GM23338 (cell line): ENCODE results near the gene LRFN4. TPM values are rescaled to one million over a fixed set of nuclear protein-coding genes. Genes with fewer than 3 reads are reported as not detected.

Experiments used
- ATAC-seq: fragments of 200-7000 bp; cut with Tn5 transposase; 3 replicates; pipeline ENCODE4 v1.9.1; 2020
- DNase-seq: peaks from one replicate; pipeline ENCODE4 v3.0.0-alpha.2; 2015; ENCODE audit warnings: low spot score
- H2AFZ ChIP-seq: fragments of 200-600 bp; sonication (generic); 2 replicates; pipeline ENCODE4 v1.8.0; 2016; ENCODE audit warnings: antibody characterized with exemption, mild to moderate bottlenecking, moderate library complexity
- H3F3A ChIP-seq: fragments of 200-600 bp; sonication (generic); replicated peaks from 2 replicates; pipeline ENCODE4 v1.8.0; 2017; ENCODE audit warnings: antibody characterized with exemption, mixed run types, low read depth
- H3K27ac ChIP-seq: fragments of 200-600 bp; sonication (generic); 2 replicates; pipeline ENCODE4 v1.6.1; 2016; ENCODE audit warnings: low read depth
- H3K27me3 ChIP-seq: fragments of 200-600 bp; sonication (generic); 2 replicates; pipeline ENCODE4 v1.8.0; 2016; ENCODE audit warnings: mild to moderate bottlenecking, mixed run types, moderate library complexity; ENCODE audit not compliant: insufficient read depth
- H3K36me3 ChIP-seq: fragments of 200-600 bp; sonication (generic); 2 replicates; pipeline ENCODE4 v1.8.0; 2016; ENCODE audit warnings: mild to moderate bottlenecking; ENCODE audit not compliant: insufficient read depth
- H3K4me1 ChIP-seq: fragments of 200-600 bp; sonication (generic); 2 replicates; pipeline ENCODE4 v1.8.0; 2016; ENCODE audit warnings: mild to moderate bottlenecking, moderate library complexity; ENCODE audit not compliant: insufficient read depth
- H3K4me2 ChIP-seq: fragments of 200-600 bp; sonication (generic); 2 replicates; pipeline ENCODE4 v1.7.1; 2017; ENCODE audit warnings: mixed run types
- H3K4me3 ChIP-seq: fragments of 200-600 bp; sonication (generic); 2 replicates; pipeline ENCODE4 v1.6.1; 2016; ENCODE audit warnings: mixed run types
- H3K79me2 ChIP-seq: fragments of 200-600 bp; sonication (generic); replicated peaks from 2 replicates; pipeline ENCODE4 v1.8.0; 2017; ENCODE audit warnings: mild to moderate bottlenecking; ENCODE audit not compliant: insufficient read depth
- H3K9me2 ChIP-seq: fragments of 200-600 bp; sonication (generic); 2 replicates; pipeline ENCODE4 v1.8.0; 2017; ENCODE audit not compliant: insufficient read depth
- H4K20me1 ChIP-seq: fragments of 200-600 bp; sonication (generic); replicated peaks from 2 replicates; pipeline ENCODE4 v1.8.0; 2017; ENCODE audit warnings: mild to moderate bottlenecking; ENCODE audit not compliant: insufficient read depth
- H3K27ac Mint-ChIP-seq: 2 replicates; pipeline ENCODE4 v1.8.0; 2020; ENCODE audit warnings: inconsistent platforms, mild to moderate bottlenecking, moderate library complexity, mixed read lengths
- H3K27me3 Mint-ChIP-seq: 3 replicates; pipeline ENCODE4 v1.8.0; 2022; ENCODE audit warnings: low read depth, mild to moderate bottlenecking, moderate library complexity, mixed read lengths, inconsistent platforms; ENCODE audit not compliant: insufficient read depth, poor library complexity
- H3K36me3 Mint-ChIP-seq: 3 replicates; pipeline ENCODE4 v1.8.0; 2021; ENCODE audit warnings: low read depth, mild to moderate bottlenecking, inconsistent platforms, moderate library complexity, mixed read lengths
- H3K4me1 Mint-ChIP-seq: 3 replicates; pipeline ENCODE4 v1.8.0; 2020; ENCODE audit warnings: mild to moderate bottlenecking, inconsistent platforms, mixed read lengths
- H3K4me3 Mint-ChIP-seq: 3 replicates; pipeline ENCODE4 v1.8.0; 2021; ENCODE audit warnings: moderate library complexity, mild to moderate bottlenecking, inconsistent platforms, mixed read lengths
- H3K9me3 Mint-ChIP-seq: 3 replicates; pipeline ENCODE4 v1.8.0; 2020; ENCODE audit warnings: moderate library complexity, mild to moderate bottlenecking, inconsistent platforms, mixed read lengths
- CREB1 ChIP-seq: fragments of 250-450 bp; sonication (Bioruptor Pico); IDR thresholded peaks from 2 replicates; pipeline ENCODE4 v1.5.0; 2020; ENCODE audit warnings: low read depth, mild to moderate bottlenecking, moderate library complexity
- ETS1 ChIP-seq: IDR thresholded peaks from 2 replicates; pipeline ENCODE4 v1.6.1; 2016; ENCODE audit warnings: antibody characterized with exemption
- EZH2 ChIP-seq: fragments of 200-600 bp; sonication (generic); IDR thresholded peaks from one replicate; pipeline ENCODE4 v1.8.0; 2017; ENCODE audit warnings: antibody characterized with exemption, mild to moderate bottlenecking, low read depth; ENCODE audit not compliant: unreplicated experiment
- EZH2phosphoT487 ChIP-seq: fragments of 200-600 bp; sonication (generic); IDR thresholded peaks from one replicate; pipeline ENCODE4 v1.8.1; 2018; ENCODE audit warnings: antibody characterized with exemption; ENCODE audit not compliant: unreplicated experiment
- JUNB ChIP-seq: IDR thresholded peaks from one replicate; pipeline ENCODE4 v1.6.1; 2016; ENCODE audit warnings: antibody characterized with exemption; ENCODE audit not compliant: unreplicated experiment
- NANOG ChIP-seq: IDR thresholded peaks from 2 replicates; pipeline ENCODE4 v1.6.1; 2016; ENCODE audit warnings: antibody characterized with exemption, borderline replicate concordance
- POLR2AphosphoS5 ChIP-seq: IDR thresholded peaks from 2 replicates; pipeline ENCODE4 v1.6.1; 2016; ENCODE audit warnings: antibody characterized with exemption, low read depth
- REST ChIP-seq: IDR thresholded peaks from one replicate; pipeline ENCODE4 v1.6.1; 2018; ENCODE audit warnings: antibody characterized with exemption; ENCODE audit not compliant: unreplicated experiment
- STAT1 ChIP-seq: IDR thresholded peaks from one replicate; pipeline ENCODE4 v1.6.1; 2016; ENCODE audit warnings: antibody characterized with exemption; ENCODE audit not compliant: unreplicated experiment
- ZNF114 ChIP-seq: fragments of 250-450 bp; sonication (Bioruptor Pico); IDR thresholded peaks from 2 replicates; pipeline ENCODE4 v1.5.0; 2020; ENCODE audit warnings: mild to moderate bottlenecking, moderate library complexity
- ZNF331 ChIP-seq: fragments of 250-450 bp; sonication (Bioruptor Pico); IDR thresholded peaks from 2 replicates; pipeline ENCODE4 v1.5.0; 2020; ENCODE audit warnings: low read depth, mild to moderate bottlenecking, moderate library complexity
- polyA plus RNA-seq: library from polyadenylated mRNA; unstranded; fragments of >200 nt; fragmentation: Nextera tagmentation; extraction: Ambion mirVana; gene quantifications from 2 replicates; pipeline ENCODE4 v1.2.1, GENCODE V29; 2016
- total RNA-seq: library from RNA; depleted of rRNA; stranded (reverse); fragments of >200 nt; shearing (Covaris generic); gene quantifications from 2 replicates; pipeline ENCODE4 v1.2.3, GENCODE V29; 2014
- TF ChIP-seq, protein P1 (sequence below): fragments of 250-450 bp; sonication (Bioruptor Pico); IDR thresholded peaks from 2 replicates; pipeline ENCODE4 v1.5.0; 2020; ENCODE audit warnings: mild to moderate bottlenecking, moderate library complexity
- TF ChIP-seq, protein P2 (sequence below), 2 experiments: fragments of 200-600 bp in 1 of 2; sonication (generic) in 1 of 2; conservative IDR thresholded peaks; 2 replicates each; pipeline versions ENCODE4 v1.5.1 to v1.6.1; 2016 to 2017; ENCODE audit warnings: antibody characterized with exemption in 2 of 2, low read depth in 2 of 2, mild to moderate bottlenecking in 2 of 2, moderate library complexity in 1 of 2

The LRFN4 gene
- total and polyA plus RNA-seq, 2 experiments from 2014 or later = 9.8 to 63.5 TPM

DNA sequence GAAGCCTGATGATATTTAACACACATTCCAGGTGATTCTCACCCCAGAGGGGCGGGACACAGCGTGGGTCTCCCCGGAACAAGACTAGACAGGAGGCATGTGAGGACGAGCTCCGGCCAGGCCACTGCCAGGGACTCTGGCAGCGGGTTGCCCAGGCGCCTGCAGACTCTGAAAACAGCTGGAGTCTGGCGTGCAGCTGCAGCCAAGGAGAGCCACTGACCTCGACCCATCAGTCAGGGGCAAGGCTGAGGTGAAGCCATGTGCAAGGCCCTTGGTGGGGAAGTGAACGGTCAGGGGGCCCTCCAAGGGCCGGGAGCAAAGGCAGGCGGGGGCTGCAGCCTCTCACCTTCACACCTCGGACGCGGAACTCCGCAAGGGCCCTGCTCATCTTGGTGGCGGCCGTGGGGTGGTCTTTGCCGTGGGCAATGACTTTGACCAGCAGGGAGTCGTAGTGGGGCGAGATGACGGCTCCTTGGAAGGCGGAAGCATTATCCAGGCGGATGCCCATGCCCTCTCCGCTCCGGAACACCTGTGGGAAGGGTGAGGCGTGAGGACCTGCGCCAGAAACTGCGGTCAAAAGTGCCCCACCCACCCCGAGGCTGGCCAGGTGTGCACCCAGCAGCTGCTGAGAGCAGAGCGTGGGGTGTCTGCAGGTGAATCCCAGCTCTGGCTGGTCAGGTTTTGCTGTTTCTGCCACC lies 6.7 kb downstream of the LRFN4 start:
- Histone ChIP-seq H3K4me2 (no peak overlapping the region), H3K4me1 (no peaks in the 10 kb centered on the region; the same call in 1 of the 2 replicates), H3K27ac (no peak overlapping the region), H2AFZ (no peak overlapping the region), H4K20me1 (no peaks in the 10 kb centered on the region), H3K4me3 (no peak overlapping the region), H3K27me3 (no peaks in the 10 kb centered on the region), H3F3A (no peaks in the 10 kb centered on the region), H3K36me3 (no peaks in the 10 kb centered on the region), H3K9me2 (no peaks in the 10 kb centered on the region), H3K79me2 (no peaks in the 10 kb centered on the region)
- TF ChIP-seq CREB1 (CRISPR knock-in tag) (no peak), EZH2phosphoT487 (no peak), NANOG (no peak), JUNB (no peak), ZNF114 (CRISPR knock-in tag) (no peak), EZH2 (no peak), REST (no peak), POLR2AphosphoS5 (no peak), ETS1 (no peak), STAT1 (no peak), ZNF331 (CRISPR knock-in tag) (no peak)
- TF ChIP-seq, protein P1, sequence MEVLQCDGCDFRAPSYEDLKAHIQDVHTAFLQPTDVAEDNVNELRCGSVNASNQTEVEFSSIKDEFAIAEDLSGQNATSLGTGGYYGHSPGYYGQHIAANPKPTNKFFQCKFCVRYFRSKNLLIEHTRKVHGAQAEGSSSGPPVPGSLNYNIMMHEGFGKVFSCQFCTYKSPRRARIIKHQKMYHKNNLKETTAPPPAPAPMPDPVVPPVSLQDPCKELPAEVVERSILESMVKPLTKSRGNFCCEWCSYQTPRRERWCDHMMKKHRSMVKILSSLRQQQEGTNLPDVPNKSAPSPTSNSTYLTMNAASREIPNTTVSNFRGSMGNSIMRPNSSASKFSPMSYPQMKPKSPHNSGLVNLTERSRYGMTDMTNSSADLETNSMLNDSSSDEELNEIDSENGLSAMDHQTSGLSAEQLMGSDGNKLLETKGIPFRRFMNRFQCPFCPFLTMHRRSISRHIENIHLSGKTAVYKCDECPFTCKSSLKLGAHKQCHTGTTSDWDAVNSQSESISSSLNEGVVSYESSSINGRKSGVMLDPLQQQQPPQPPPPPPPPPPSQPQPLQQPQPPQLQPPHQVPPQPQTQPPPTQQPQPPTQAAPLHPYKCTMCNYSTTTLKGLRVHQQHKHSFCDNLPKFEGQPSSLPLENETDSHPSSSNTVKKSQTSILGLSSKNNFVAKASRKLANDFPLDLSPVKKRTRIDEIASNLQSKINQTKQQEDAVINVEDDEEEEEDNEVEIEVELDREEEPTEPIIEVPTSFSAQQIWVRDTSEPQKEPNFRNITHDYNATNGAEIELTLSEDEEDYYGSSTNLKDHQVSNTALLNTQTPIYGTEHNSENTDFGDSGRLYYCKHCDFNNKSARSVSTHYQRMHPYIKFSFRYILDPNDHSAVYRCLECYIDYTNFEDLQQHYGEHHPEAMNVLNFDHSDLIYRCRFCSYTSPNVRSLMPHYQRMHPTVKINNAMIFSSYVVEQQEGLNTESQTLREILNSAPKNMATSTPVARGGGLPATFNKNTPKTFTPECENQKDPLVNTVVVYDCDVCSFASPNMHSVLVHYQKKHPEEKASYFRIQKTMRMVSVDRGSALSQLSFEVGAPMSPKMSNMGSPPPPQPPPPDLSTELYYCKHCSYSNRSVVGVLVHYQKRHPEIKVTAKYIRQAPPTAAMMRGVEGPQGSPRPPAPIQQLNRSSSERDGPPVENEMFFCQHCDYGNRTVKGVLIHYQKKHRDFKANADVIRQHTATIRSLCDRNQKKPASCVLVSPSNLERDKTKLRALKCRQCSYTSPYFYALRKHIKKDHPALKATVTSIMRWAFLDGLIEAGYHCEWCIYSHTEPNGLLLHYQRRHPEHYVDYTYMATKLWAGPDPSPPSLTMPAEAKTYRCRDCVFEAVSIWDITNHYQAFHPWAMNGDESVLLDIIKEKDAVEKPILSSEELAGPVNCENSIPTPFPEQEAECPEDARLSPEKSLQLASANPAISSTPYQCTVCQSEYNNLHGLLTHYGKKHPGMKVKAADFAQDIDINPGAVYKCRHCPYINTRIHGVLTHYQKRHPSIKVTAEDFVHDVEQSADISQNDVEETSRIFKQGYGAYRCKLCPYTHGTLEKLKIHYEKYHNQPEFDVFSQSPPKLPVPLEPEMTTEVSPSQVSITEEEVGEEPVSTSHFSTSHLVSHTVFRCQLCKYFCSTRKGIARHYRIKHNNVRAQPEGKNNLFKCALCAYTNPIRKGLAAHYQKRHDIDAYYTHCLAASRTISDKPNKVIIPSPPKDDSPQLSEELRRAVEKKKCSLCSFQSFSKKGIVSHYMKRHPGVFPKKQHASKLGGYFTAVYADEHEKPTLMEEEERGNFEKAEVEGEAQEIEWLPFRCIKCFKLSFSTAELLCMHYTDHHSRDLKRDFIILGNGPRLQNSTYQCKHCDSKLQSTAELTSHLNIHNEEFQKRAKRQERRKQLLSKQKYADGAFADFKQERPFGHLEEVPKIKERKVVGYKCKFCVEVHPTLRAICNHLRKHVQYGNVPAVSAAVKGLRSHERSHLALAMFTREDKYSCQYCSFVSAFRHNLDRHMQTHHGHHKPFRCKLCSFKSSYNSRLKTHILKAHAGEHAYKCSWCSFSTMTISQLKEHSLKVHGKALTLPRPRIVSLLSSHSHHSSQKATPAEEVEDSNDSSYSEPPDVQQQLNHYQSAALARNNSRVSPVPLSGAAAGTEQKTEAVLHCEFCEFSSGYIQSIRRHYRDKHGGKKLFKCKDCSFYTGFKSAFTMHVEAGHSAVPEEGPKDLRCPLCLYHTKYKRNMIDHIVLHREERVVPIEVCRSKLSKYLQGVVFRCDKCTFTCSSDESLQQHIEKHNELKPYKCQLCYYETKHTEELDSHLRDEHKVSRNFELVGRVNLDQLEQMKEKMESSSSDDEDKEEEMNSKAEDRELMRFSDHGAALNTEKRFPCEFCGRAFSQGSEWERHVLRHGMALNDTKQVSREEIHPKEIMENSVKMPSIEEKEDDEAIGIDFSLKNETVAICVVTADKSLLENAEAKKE = no peak
- TF ChIP-seq, protein P2, sequence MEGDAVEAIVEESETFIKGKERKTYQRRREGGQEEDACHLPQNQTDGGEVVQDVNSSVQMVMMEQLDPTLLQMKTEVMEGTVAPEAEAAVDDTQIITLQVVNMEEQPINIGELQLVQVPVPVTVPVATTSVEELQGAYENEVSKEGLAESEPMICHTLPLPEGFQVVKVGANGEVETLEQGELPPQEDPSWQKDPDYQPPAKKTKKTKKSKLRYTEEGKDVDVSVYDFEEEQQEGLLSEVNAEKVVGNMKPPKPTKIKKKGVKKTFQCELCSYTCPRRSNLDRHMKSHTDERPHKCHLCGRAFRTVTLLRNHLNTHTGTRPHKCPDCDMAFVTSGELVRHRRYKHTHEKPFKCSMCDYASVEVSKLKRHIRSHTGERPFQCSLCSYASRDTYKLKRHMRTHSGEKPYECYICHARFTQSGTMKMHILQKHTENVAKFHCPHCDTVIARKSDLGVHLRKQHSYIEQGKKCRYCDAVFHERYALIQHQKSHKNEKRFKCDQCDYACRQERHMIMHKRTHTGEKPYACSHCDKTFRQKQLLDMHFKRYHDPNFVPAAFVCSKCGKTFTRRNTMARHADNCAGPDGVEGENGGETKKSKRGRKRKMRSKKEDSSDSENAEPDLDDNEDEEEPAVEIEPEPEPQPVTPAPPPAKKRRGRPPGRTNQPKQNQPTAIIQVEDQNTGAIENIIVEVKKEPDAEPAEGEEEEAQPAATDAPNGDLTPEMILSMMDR (conservative IDR thresholded peaks at IDR 0.05; ENCODE audit: low read depth in 2 of 2) = no peak
- Mint-ChIP-seq H3K4me1 (peaks cover 10% of the 10 kb centered on the region), H3K9me3 (no peaks in the 10 kb centered on the region; the same call in 2 of the 3 replicates), H3K27ac (no peak overlapping the region), H3K36me3 (peaks cover 5% of the 10 kb centered on the region; the same call in 2 of the 3 replicates), H3K4me3 (no peak overlapping the region), H3K27me3 (peaks cover 21% of the 10 kb centered on the region)
- ATAC-seq (no peak), DNase-seq (no peak)
